Activated T-helper 9 cell treated with anti-CD3 and anti-CD28 coated beads, Interleukin-2, amount 50 U/mL, for 16 hours (primary cell): ENCODE data around the gene WNT3A.

Source experiments
- DNase-seq: peaks from one replicate; pipeline ENCODE4 v3.0.0-alpha.2; 2020; ENCODE audit warnings: low read depth

WNT3A gene

GRCh38 chr1:228000416-228000815, 6.4 kb upstream of the WNT3A start:
- DNase-seq: no peak

GRCh38 chr1:228000836-228001563, 5.8 kb upstream of the WNT3A start:
- DNase-seq: no peak

GRCh38 chr1:228001738-228002535, 4.9 kb upstream of the WNT3A start:
- no peak for DNase-seq

GRCh38 chr1:228002792-228003191, 4.0 kb upstream of the WNT3A start:
- no peak for DNase-seq

GRCh38 chr1:228003461-228004330, 3.1 kb upstream of the WNT3A start:
- no peak for DNase-seq

GRCh38 chr1:228004331-228004855, 2.4 kb upstream of the WNT3A start:
- no peak for DNase-seq

- no peak for DNase-seq
These were observed 1.8 kb upstream of the WNT3A start for GRCh38 chr1:228004856-228005462.

- no peak for DNase-seq
These were observed 1.2 kb upstream of the WNT3A start for GRCh38 chr1:228005511-228006033.

GRCh38 chr1:228006034-228006785, 588 bp upstream of the WNT3A start:
- DNase-seq: no peak

- no peak for DNase-seq
These were observed 427 bp downstream of the WNT3A start for GRCh38 chr1:228007049-228007800.

- no peak for DNase-seq
These were observed 1.1 kb downstream of the WNT3A start for GRCh38 chr1:228007801-228008341.

GRCh38 chr1:228008391-228009115, 1.8 kb downstream of the WNT3A start:
- DNase-seq: no peak

- no peak for DNase-seq
These were observed 2.5 kb downstream of the WNT3A start for GRCh38 chr1:228009116-228009827.

- DNase-seq: no peak
These were observed 3.3 kb downstream of the WNT3A start for GRCh38 chr1:228009828-228010775.

GRCh38 chr1:228010921-228011320, 4.1 kb downstream of the WNT3A start:
- DNase-seq: no peak

- DNase-seq: no peak
These were observed 5.0 kb downstream of the WNT3A start for GRCh38 chr1:228011721-228012311.

GRCh38 chr1:228012555-228012954, 5.8 kb downstream of the WNT3A start:
- DNase-seq: no peak
